HEK293 (cell line): ENCODE results near the gene BLMH.

Experiments used
- CTCF ChIA-PET: fragments of 350-600 bp; formaldehyde crosslinking; extraction: SDS; loops from one replicate; lab custom pipeline; 2021; ENCODE audit warnings: antibody characterized with exemption; lab: Yijun Ruan, JAX
- POLR2A ChIA-PET: fragments of 300-600 bp; formaldehyde crosslinking; extraction: SDS; loops from one replicate; lab custom pipeline; 2020; ENCODE audit warnings: antibody characterized with exemption, inconsistent platforms; lab: Yijun Ruan, JAX
- H3K27ac ChIP-seq: fragments of 200-500 bp; sonication (Bioruptor generic); 2 replicates; pipeline ENCODE4 v1.5.1; 2014; ENCODE audit warnings: low read depth, low read length, control low read depth, inconsistent platforms; ENCODE audit errors: extremely low read depth
- H3K36me3 ChIP-seq, 2 experiments: fragments of 200-500 bp in 1 of 2; sonication (Bioruptor generic) in 1 of 2; 1 replicate in 1 of 2; 2 replicates in 1 of 2; pipeline ENCODE4 v1.5.1; 2014 to 2017; ENCODE audit warnings: inconsistent platforms in 2 of 2, low read length in 2 of 2; ENCODE audit not compliant: control insufficient read depth in 2 of 2, insufficient read depth in 1 of 2
- H3K4me1 ChIP-seq: fragments of 200-500 bp; sonication (Bioruptor generic); 2 replicates; pipeline ENCODE4 v1.5.1; 2014; ENCODE audit warnings: mild to moderate bottlenecking, low read length, inconsistent platforms; ENCODE audit not compliant: control insufficient read depth, insufficient read depth
- H3K4me3 ChIP-seq: 2 replicates; pipeline ENCODE4 v1.5.1; 2011; ENCODE audit warnings: low read depth, mild to moderate bottlenecking, control low read depth, low read length, moderate library complexity
- H3K9me3 ChIP-seq: fragments of 200-500 bp; sonication (Bioruptor generic); 2 replicates; pipeline ENCODE4 v1.5.1; 2014; ENCODE audit warnings: low read depth, low read length, inconsistent platforms; ENCODE audit not compliant: control insufficient read depth, insufficient read depth
- KLF8 ChIP-seq: fragments of 450-650 bp; formaldehyde crosslinking; IDR thresholded peaks from 2 replicates; pipeline ENCODE4 v1.5.1; 2016; ENCODE audit warnings: missing biosample characterization, missing genetic modification characterization
- PRDM2 ChIP-seq: fragments of 450-650 bp; formaldehyde crosslinking; IDR thresholded peaks from 2 replicates; pipeline ENCODE4 v1.5.1; 2016; ENCODE audit warnings: missing biosample characterization, missing genetic modification characterization, borderline replicate concordance
- PRDM6 ChIP-seq: fragments of 450-650 bp; formaldehyde crosslinking; IDR thresholded peaks from 2 replicates; pipeline ENCODE4 v1.5.1; 2017; ENCODE audit warnings: missing biosample characterization, missing genetic modification characterization
- ZBTB17 ChIP-seq: fragments of 450-650 bp; formaldehyde crosslinking; IDR thresholded peaks from 2 replicates; pipeline ENCODE4 v1.5.1; 2016; ENCODE audit warnings: missing biosample characterization, missing genetic modification characterization
- ZNF148 ChIP-seq: fragments of 450-650 bp; formaldehyde crosslinking; IDR thresholded peaks from 2 replicates; pipeline ENCODE4 v1.5.0; 2017; ENCODE audit warnings: missing biosample characterization, missing genetic modification characterization, borderline replicate concordance
- ZNF202 ChIP-seq: fragments of 450-650 bp; formaldehyde crosslinking; IDR thresholded peaks from 2 replicates; pipeline ENCODE4 v1.5.1; 2016; ENCODE audit warnings: missing biosample characterization, missing genetic modification characterization, borderline replicate concordance
- ZNF23 ChIP-seq: fragments of 450-650 bp; formaldehyde crosslinking; IDR thresholded peaks from 2 replicates; pipeline ENCODE4 v1.5.1; 2016; ENCODE audit warnings: missing biosample characterization, missing genetic modification characterization, borderline replicate concordance
- ZNF274 ChIP-seq, 2 experiments: fragments of 200-500 bp in 1 of 2; fragments of 450-650 bp in 1 of 2; sonication (Bioruptor generic) in 1 of 2; formaldehyde crosslinking in 1 of 2; IDR thresholded peaks; 2 replicates each; pipeline versions ENCODE4 v1.5.1 to v1.6.1; 2014 to 2016; ENCODE audit warnings: borderline replicate concordance in 1 of 2, inconsistent platforms in 1 of 2, low read length in 1 of 2, missing biosample characterization in 1 of 2, missing genetic modification characterization in 1 of 2
- ZNF324 ChIP-seq: fragments of 450-650 bp; formaldehyde crosslinking; IDR thresholded peaks from 2 replicates; pipeline ENCODE4 v1.5.1; 2016; ENCODE audit warnings: missing biosample characterization, missing genetic modification characterization
- ZNF488 ChIP-seq: fragments of 450-650 bp; formaldehyde crosslinking; IDR thresholded peaks from 2 replicates; pipeline ENCODE4 v1.5.1; 2016; ENCODE audit warnings: missing biosample characterization, missing genetic modification characterization
- ZNF530 ChIP-seq: fragments of 450-650 bp; formaldehyde crosslinking; IDR thresholded peaks from 2 replicates; pipeline ENCODE4 v1.5.1; 2016; ENCODE audit warnings: low read depth, missing biosample characterization, missing genetic modification characterization
- ZNF548 ChIP-seq: fragments of 450-650 bp; formaldehyde crosslinking; IDR thresholded peaks from 2 replicates; pipeline ENCODE4 v1.5.1; 2016; ENCODE audit warnings: missing biosample characterization, missing genetic modification characterization
- ZNF558 ChIP-seq: fragments of 450-650 bp; formaldehyde crosslinking; IDR thresholded peaks from 2 replicates; pipeline ENCODE4 v1.5.1; 2016; ENCODE audit warnings: missing biosample characterization, missing genetic modification characterization
- ZNF621 ChIP-seq: fragments of 450-650 bp; formaldehyde crosslinking; IDR thresholded peaks from 2 replicates; pipeline ENCODE4 v1.5.1; 2017; ENCODE audit warnings: missing biosample characterization, missing genetic modification characterization
- ZNF677 ChIP-seq: fragments of 450-650 bp; IDR thresholded peaks from 2 replicates; pipeline ENCODE4 v1.5.0; 2018; ENCODE audit warnings: missing biosample characterization, mild to moderate bottlenecking, missing genetic modification characterization, moderate library complexity
- ZNF792 ChIP-seq: fragments of 450-650 bp; formaldehyde crosslinking; IDR thresholded peaks from 2 replicates; pipeline ENCODE4 v1.5.1; 2016; ENCODE audit warnings: missing biosample characterization, missing genetic modification characterization

Gene BLMH

GRCh38 chr17:30333503-30334360, 42.0 kb upstream of the BLMH start, which contains the start of gene TMIGD1:
TSS of gene TMIGD1 (minus strand) at chr17:30334057. CDS start at chr17:30332133, 1,924 bp downstream.
- Histone ChIP-seq H3K4me3 (no peak within 1 kb of the TSS), H3K4me1 (no peaks in the 10 kb centered on the region), H3K36me3 (no peaks in the 10 kb centered on the region), H3K9me3 (no peaks in the 10 kb centered on the region), H3K27ac (no peak within 1 kb of the TSS)
- CTCF ChIA-PET, result interaction anchor here (0.6 to 8.8 kb wide), 4 partner anchors 97 to 841 kb away, joined by 3 to 170 read pairs (median 60); no protein-coding TSS in a partner anchor
- TF ChIP-seq PRDM6 (tag by site-specific recombination), result 0 out of 2 replicates have a peak, but pooled peaks have one; percentile 8
- TF ChIP-seq ZNF202, result no peak
- TF ChIP-seq ZNF677 (tag by site-specific recombination), result no peak
- POLR2A ChIA-PET, result interaction anchor here (2.1 kb wide), 1 partner anchor 229 kb away, joined by 6 read pairs; no protein-coding TSS in a partner anchor

- ChIA-PET CTCF (interaction anchor here (0.7 kb wide), 1 partner anchor 131 kb away, joined by 3 read pairs; no protein-coding TSS in a partner anchor), POLR2A (no interaction called here)
- Histone ChIP-seq H3K27ac (no peak overlapping the region), H3K4me1 (no peaks in the 10 kb centered on the region), H3K9me3 (no peaks in the 10 kb centered on the region), H3K36me3 (no peaks in the 10 kb centered on the region), H3K4me3 (no peak overlapping the region; the same call in 1 of the 2 replicates)
- TF ChIP-seq ZBTB17 (tag by site-specific recombination) (no peak), ZNF324 (tag by site-specific recombination) (no peak), KLF8 (tag by site-specific recombination) (no peak), ZNF548 (tag by site-specific recombination) (no peak), ZNF23 (tag by site-specific recombination) (no peak), ZNF274 (IDR thresholded peaks at IDR 0.05; ENCODE audit: low read length) (no peak), ZNF274 (tag by site-specific recombination; IDR thresholded peaks at IDR 0.05; ENCODE audit: borderline replicate concordance) (no peak), ZNF530 (tag by site-specific recombination) (no peak), ZNF621 (tag by site-specific recombination) (no peak), ZNF148 (tag by site-specific recombination) (no peak), ZNF488 (tag by site-specific recombination) (no peak), ZNF558 (tag by site-specific recombination) (no peak), ZNF792 (no peak), PRDM2 (no peak), ZNF202 (no peak)
These were observed 40.4 kb upstream of the BLMH start for GRCh38 chr17:30332057-30332542.
